GM23248 (cell line): ENCODE measurements around the gene DCLK2. TPM values are rescaled to one million over a fixed set of nuclear protein-coding genes. Genes with fewer than 3 reads are reported as not detected.

Experiments used
- DNase-seq: peaks from one replicate; pipeline ENCODE4 v3.0.0-alpha.2; 2015
- H2AFZ ChIP-seq: fragments of 200-600 bp; sonication (generic); 2 replicates; pipeline ENCODE4 v1.6.1; 2016; ENCODE audit warnings: antibody characterized with exemption
- H3F3A ChIP-seq: fragments of 200-600 bp; sonication (generic); 2 replicates; pipeline ENCODE4 v1.6.1; 2016; ENCODE audit warnings: mild to moderate bottlenecking, antibody characterized with exemption, mixed run types; ENCODE audit not compliant: insufficient read depth
- H3K27ac ChIP-seq: fragments of 200-600 bp; sonication (generic); 2 replicates; pipeline ENCODE4 v1.5.1; 2016; ENCODE audit warnings: mild to moderate bottlenecking
- H3K27me3 ChIP-seq: fragments of 200-600 bp; sonication (generic); replicated peaks from 2 replicates; pipeline ENCODE4 v1.6.1; 2016; ENCODE audit warnings: mild to moderate bottlenecking; ENCODE audit not compliant: insufficient read depth
- H3K36me3 ChIP-seq: fragments of 200-600 bp; sonication (generic); 2 replicates; pipeline ENCODE4 v1.6.1; 2016; ENCODE audit warnings: low read depth, mild to moderate bottlenecking
- H3K4me1 ChIP-seq: fragments of 200-600 bp; sonication (generic); 2 replicates; pipeline ENCODE4 v1.6.1; 2016; ENCODE audit warnings: mild to moderate bottlenecking; ENCODE audit not compliant: insufficient read depth
- H3K4me2 ChIP-seq: fragments of 200-600 bp; sonication (generic); one replicate; pipeline ENCODE4 v1.6.1; 2016; ENCODE audit warnings: mild to moderate bottlenecking; ENCODE audit not compliant: unreplicated experiment
- H3K4me3 ChIP-seq: fragments of 200-600 bp; sonication (generic); 2 replicates; pipeline ENCODE4 v1.5.1; 2016; ENCODE audit warnings: mild to moderate bottlenecking
- H3K79me2 ChIP-seq: fragments of 200-600 bp; sonication (generic); 2 replicates; pipeline ENCODE4 v1.6.1; 2016; ENCODE audit warnings: mild to moderate bottlenecking; ENCODE audit not compliant: insufficient read depth
- H3K9ac ChIP-seq: fragments of 200-600 bp; sonication (generic); 2 replicates; pipeline ENCODE4 v1.6.1; 2016; ENCODE audit warnings: mild to moderate bottlenecking
- H3K9me2 ChIP-seq: fragments of 200-600 bp; sonication (generic); 2 replicates; pipeline ENCODE4 v1.6.1; 2016; ENCODE audit warnings: mixed run types, mild to moderate bottlenecking, moderate library complexity; ENCODE audit not compliant: insufficient read depth
- H3K9me3 ChIP-seq: fragments of 200-600 bp; sonication (generic); one replicate; pipeline ENCODE4 v1.6.1; 2017; ENCODE audit warnings: low read depth
- H4K20me1 ChIP-seq: fragments of 200-600 bp; sonication (generic); 2 replicates; pipeline ENCODE4 v1.6.0; 2016; ENCODE audit not compliant: insufficient read depth
- EZH2 ChIP-seq: fragments of 200-600 bp; sonication (generic); IDR thresholded peaks from 2 replicates; pipeline ENCODE4 v1.6.1; 2018; ENCODE audit warnings: antibody characterized with exemption, mild to moderate bottlenecking; ENCODE audit not compliant: insufficient read depth, poor library complexity, severe bottlenecking
- EZH2phosphoT487 ChIP-seq: fragments of 200-600 bp; sonication (generic); IDR thresholded peaks from 2 replicates; pipeline ENCODE4 v1.6.1; 2018; ENCODE audit warnings: antibody characterized with exemption, moderate library complexity, mild to moderate bottlenecking, low read depth; ENCODE audit not compliant: insufficient read depth
- WGBS, 2 experiments: methylation state at CpG; one replicate each; pipeline ENCODE4 v1.1.6; 2015 to 2017; ENCODE audit warnings: low lambda C conversion rate in 2 of 2, low coverage in 1 of 2; ENCODE audit errors: missing lambda C conversion rate in 2 of 2; 5-methylcytosine and 5-hydroxymethylcytosine counted together
- in situ Hi-C: fragments of 300-500 bp; cut with MboI; formaldehyde crosslinking; loops from 2 replicates; pipeline ENCODE4 v1.15.0; 2020
- polyA plus RNA-seq: library from polyadenylated mRNA; unstranded; fragments of >200 nt; fragmentation: Nextera tagmentation; extraction: Ambion mirVana; gene quantifications from 2 replicates; pipeline ENCODE4 v1.2.1, GENCODE V29; 2016
- total RNA-seq: library from RNA; depleted of rRNA; stranded (reverse); fragments of >200 nt; shearing (Covaris generic); gene quantifications from 2 replicates; pipeline ENCODE4 v1.2.3, GENCODE V29; 2014

DCLK2 gene
- total and polyA plus RNA-seq, 2 experiments from 2014 or later = 1.3 to 2.9 TPM

DNA sequence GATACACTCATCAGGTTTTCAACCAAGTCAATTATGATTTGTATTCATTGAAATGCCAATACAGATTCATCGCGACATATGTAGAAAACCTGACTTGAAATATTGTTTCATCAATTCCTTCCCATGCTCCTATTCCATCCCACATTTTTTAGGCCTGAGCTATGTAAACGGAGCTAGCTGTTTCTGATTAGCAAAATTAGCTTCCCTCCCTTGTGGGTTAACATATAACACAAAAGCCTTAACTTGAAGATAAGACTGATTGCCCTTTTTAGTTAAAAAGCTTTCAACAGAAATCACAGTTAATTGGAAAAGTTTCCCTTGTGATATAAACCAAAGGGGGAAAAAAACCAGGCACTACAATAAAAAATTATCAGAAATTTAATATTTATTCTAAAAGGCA, 32.8 kb upstream of the DCLK2 start:
- H3F3A ChIP-seq = no peaks in the 10 kb centered on the region
- H3K4me1 ChIP-seq = no peaks in the 10 kb centered on the region
- H3K27me3 ChIP-seq = no peaks in the 10 kb centered on the region
- H3K9ac ChIP-seq = no peak overlapping the region
- no peaks in the 10 kb centered on the region for H3K36me3 ChIP-seq
- WGBS, 2 experiments = 75 to 79% methylated on average over 3 of the region's 3 CpGs
- H3K4me3 ChIP-seq = no peak overlapping the region
- peaks cover 6% of the 10 kb centered on the region; the same call in 1 of the 2 replicates for H3K9me2 ChIP-seq
- H3K79me2 ChIP-seq = no peaks in the 10 kb centered on the region
- H3K9me3 ChIP-seq = no peaks in the 10 kb centered on the region
- TF ChIP-seq EZH2 = no peak
- TF ChIP-seq EZH2phosphoT487 = no peak
- no peak for DNase-seq
- in situ Hi-C loops = no loop called here
- H2AFZ ChIP-seq = no peak overlapping the region
- no peak overlapping the region for H3K27ac ChIP-seq
- no peaks in the 10 kb centered on the region for H4K20me1 ChIP-seq
- no peak overlapping the region for H3K4me2 ChIP-seq

DNA sequence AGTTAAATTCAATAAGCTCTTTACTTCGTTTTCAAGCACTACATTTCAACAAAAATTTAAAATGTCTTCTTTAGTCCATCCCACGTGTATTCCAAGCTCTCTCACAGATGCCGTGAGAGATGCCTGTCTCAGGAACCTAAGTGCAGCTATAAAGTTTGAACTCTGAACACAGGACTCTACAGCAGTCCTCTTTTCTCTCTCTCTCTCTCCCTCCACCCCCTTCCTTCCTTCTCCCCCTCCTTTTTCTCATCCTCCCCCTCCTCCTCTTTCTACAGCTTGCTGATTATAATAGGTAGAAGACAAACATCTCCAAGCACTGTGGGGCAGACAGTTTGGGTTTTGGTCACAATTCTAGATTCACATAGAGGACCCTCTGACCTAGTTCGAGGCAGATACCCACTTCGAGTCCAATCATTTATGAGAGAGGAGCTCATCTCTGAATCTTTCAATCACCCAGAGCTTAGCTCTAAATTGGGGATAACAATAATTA, 31.5 kb upstream of the DCLK2 start:
- in situ Hi-C loops = no loop called here
- H3K27me3 ChIP-seq = no peaks in the 10 kb centered on the region
- H2AFZ ChIP-seq = no peak overlapping the region
- no peaks in the 10 kb centered on the region for H3K36me3 ChIP-seq
- H3K4me1 ChIP-seq = no peaks in the 10 kb centered on the region
- no peak overlapping the region for H3K9ac ChIP-seq
- H3F3A ChIP-seq = no peaks in the 10 kb centered on the region
- DNase-seq = no peak
- no peak overlapping the region for H3K4me2 ChIP-seq
- no peak overlapping the region for H3K4me3 ChIP-seq
- no peaks in the 10 kb centered on the region for H3K9me3 ChIP-seq
- WGBS, 2 experiments = 66 to 71% methylated on average over 5 of the region's 5 CpGs
- H3K27ac ChIP-seq = no peak overlapping the region
- no peaks in the 10 kb centered on the region for H3K79me2 ChIP-seq
- H3K9me2 ChIP-seq = peaks cover 6% of the 10 kb centered on the region; the same call in 1 of the 2 replicates
- TF ChIP-seq EZH2 (no peak), EZH2phosphoT487 (no peak)
- H4K20me1 ChIP-seq = no peaks in the 10 kb centered on the region

DNA sequence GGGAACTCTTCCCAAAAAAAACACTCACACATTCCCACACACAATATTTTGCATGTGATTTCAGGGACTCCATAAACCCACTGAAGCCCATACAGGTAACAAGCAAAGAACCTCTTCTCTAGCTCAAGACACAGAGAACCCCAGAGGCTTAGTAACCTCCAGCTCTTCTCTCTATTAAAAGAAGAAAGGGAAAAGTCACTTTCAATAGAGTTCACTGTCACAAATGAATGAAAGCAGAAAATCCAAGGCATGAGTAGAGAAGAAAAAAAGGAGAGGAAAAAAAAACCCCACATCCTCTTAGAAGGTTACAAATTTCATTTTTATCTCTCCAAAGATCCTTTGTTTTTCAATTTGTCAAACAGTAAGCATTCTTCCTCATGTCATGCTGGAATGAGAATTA, 30.7 kb upstream of the DCLK2 start:
- peaks cover 6% of the 10 kb centered on the region; the same call in 1 of the 2 replicates for H3K9me2 ChIP-seq
- H3K79me2 ChIP-seq = no peaks in the 10 kb centered on the region
- H3K27ac ChIP-seq = no peak overlapping the region
- TF ChIP-seq EZH2 = no peak
- TF ChIP-seq EZH2phosphoT487 = no peak
- no peak overlapping the region for H3K9ac ChIP-seq
- H3K4me3 ChIP-seq = no peak overlapping the region
- H3K4me2 ChIP-seq = no peak overlapping the region
- no peak overlapping the region for H2AFZ ChIP-seq
- no peaks in the 10 kb centered on the region for H3F3A ChIP-seq
- in situ Hi-C loops = no loop called here
- no peak for DNase-seq
- H3K36me3 ChIP-seq = no peaks in the 10 kb centered on the region
- H3K4me1 ChIP-seq = no peaks in the 10 kb centered on the region
- H4K20me1 ChIP-seq = no peaks in the 10 kb centered on the region
- H3K9me3 ChIP-seq = no peaks in the 10 kb centered on the region
- no peaks in the 10 kb centered on the region for H3K27me3 ChIP-seq

DNA sequence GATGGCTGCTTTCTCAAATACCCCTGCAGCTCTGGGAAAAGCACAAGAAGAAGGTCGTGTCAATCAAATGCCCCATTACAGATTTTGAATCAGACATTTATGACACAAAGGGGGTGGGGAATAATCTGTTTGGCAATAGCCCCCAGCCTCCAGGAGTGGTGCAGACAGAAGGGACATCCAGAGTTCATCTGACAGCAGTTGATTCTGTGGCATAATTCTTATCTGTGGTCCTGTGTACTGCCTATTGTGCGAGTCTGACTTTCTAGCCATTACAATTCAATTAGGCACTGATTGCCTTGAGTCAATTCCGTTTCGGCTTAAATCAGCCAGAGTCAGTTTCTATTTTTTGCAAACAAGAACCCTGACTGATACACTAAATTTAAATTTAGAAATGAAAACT, 28.6 kb upstream of the DCLK2 start:
- TF ChIP-seq EZH2 (no peak), EZH2phosphoT487 (no peak)
- H3F3A ChIP-seq = no peaks in the 10 kb centered on the region
- no peaks in the 10 kb centered on the region for H3K79me2 ChIP-seq
- no peaks in the 10 kb centered on the region for H3K36me3 ChIP-seq
- no peak overlapping the region for H3K27ac ChIP-seq
- no peak overlapping the region for H3K9ac ChIP-seq
- in situ Hi-C loops = no loop called here
- 88 to 89% methylated on average over 4 of the region's 4 CpGs for WGBS, 2 experiments
- no peak overlapping the region for H3K4me2 ChIP-seq
- no peaks in the 10 kb centered on the region for H3K27me3 ChIP-seq
- no peaks in the 10 kb centered on the region for H3K9me3 ChIP-seq
- no peaks in the 10 kb centered on the region for H4K20me1 ChIP-seq
- no peaks in the 10 kb centered on the region for H3K4me1 ChIP-seq
- peaks cover 6% of the 10 kb centered on the region; the same call in 1 of the 2 replicates for H3K9me2 ChIP-seq
- no peak for DNase-seq
- no peak overlapping the region for H2AFZ ChIP-seq
- no peak overlapping the region for H3K4me3 ChIP-seq

DNA sequence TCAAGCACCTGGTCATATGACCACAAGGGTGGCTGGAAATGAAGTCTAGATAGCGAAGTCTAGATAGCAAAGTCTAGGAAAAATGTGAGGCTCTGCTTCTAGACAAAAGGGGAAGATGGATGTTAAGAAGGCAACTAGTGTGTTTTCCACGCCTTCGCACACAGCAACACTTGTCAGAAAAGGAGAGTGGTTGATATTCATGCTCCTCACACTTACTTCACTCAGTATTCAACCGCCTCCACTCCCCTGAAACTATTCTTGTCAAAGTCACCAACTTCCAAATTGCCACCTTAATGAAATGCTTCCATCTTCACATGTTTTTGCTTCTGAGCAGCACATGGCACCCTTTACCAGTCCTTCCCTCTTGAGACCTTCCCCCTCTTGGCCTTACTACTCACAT, 27.7 kb upstream of the DCLK2 start:
- Histone ChIP-seq H3K4me1 (no peaks in the 10 kb centered on the region), H3K9ac (no peak overlapping the region), H3K36me3 (no peaks in the 10 kb centered on the region), H3K4me2 (no peak overlapping the region), H3K27me3 (no peaks in the 10 kb centered on the region), H3F3A (no peaks in the 10 kb centered on the region), H3K9me3 (no peaks in the 10 kb centered on the region), H2AFZ (no peak overlapping the region), H3K9me2 (no peaks in the 10 kb centered on the region), H3K27ac (no peak overlapping the region), H3K79me2 (no peaks in the 10 kb centered on the region), H4K20me1 (no peaks in the 10 kb centered on the region), H3K4me3 (no peak overlapping the region)
- no peak for DNase-seq
- in situ Hi-C loops = no loop called here
- TF ChIP-seq EZH2 (no peak), EZH2phosphoT487 (no peak)
- WGBS, 2 experiments = 87 to 91% methylated on average over 4 of the region's 4 CpGs
